SK-N-SH (cell line): Measurements from ENCODE around the gene FMN1. TPM values are rescaled to one million over a fixed set of nuclear protein-coding genes. Genes with fewer than 3 reads are reported as not detected.

Source experiments
- CTCF ChIA-PET: fragments of 300-600, 350-600 bp; formaldehyde crosslinking; extraction: SDS; loops from one replicate; lab custom pipeline; 2021; lab: Yijun Ruan, JAX
- POLR2A ChIA-PET: fragments of 350-600 bp; sonication (Branson Sonifier 250); formaldehyde crosslinking; extraction: SDS; loops from one replicate; lab custom pipeline; 2020; ENCODE audit warnings: antibody characterized with exemption, inconsistent platforms; lab: Yijun Ruan, JAX
- DNase-seq: peaks from one replicate; pipeline ENCODE4 v3.0.0; 2012
- H2AFZ ChIP-seq: fragments of 200-600 bp; sonication (generic); 2 replicates; pipeline ENCODE4 v1.8.1; 2016; ENCODE audit warnings: antibody characterized with exemption, mild to moderate bottlenecking, low read depth
- H3F3A ChIP-seq: fragments of 200-600 bp; sonication (generic); replicated peaks from 2 replicates; pipeline ENCODE3; 2016; ENCODE audit warnings: antibody characterized with exemption, mild to moderate bottlenecking; ENCODE audit not compliant: insufficient read depth
- H3K27ac ChIP-seq, 2 experiments: fragments of 200-500 bp in 1 of 2; fragments of 200-600 bp in 1 of 2; sonication (Bioruptor generic) in 1 of 2; sonication (generic), shearing (Covaris generic) in 1 of 2; 2 replicates each; pipeline versions ENCODE4 v1.5.1 to v1.6.1; 2014 to 2016; ENCODE audit warnings: low read depth in 2 of 2, inconsistent platforms in 1 of 2, low read length in 1 of 2, mild to moderate bottlenecking in 1 of 2, mixed read lengths in 1 of 2
- H3K27me3 ChIP-seq: fragments of 200-600 bp; sonication (generic), shearing (Covaris generic); 2 replicates; pipeline ENCODE4 v1.6.1; 2016; ENCODE audit warnings: mixed run types; ENCODE audit not compliant: insufficient read depth
- H3K36me3 ChIP-seq, 2 experiments: fragments of 200-500 bp in 1 of 2; fragments of 200-600 bp in 1 of 2; sonication (Bioruptor generic) in 1 of 2; sonication (generic) in 1 of 2; replicated peaks in 1 of 2; 2 replicates each; pipeline versions ENCODE3 to v1.5.1; 2014 to 2016; ENCODE audit warnings: low read length in 1 of 2, mild to moderate bottlenecking in 1 of 2; ENCODE audit not compliant: insufficient read depth in 2 of 2, control insufficient read depth in 1 of 2
- H3K4me1 ChIP-seq, 2 experiments: fragments of 200-500 bp in 1 of 2; fragments of 200-600 bp in 1 of 2; sonication (Bioruptor generic) in 1 of 2; sonication (generic), shearing (Covaris generic) in 1 of 2; 2 replicates each; pipeline versions ENCODE4 v1.5.1 to v1.6.1; 2014 to 2016; ENCODE audit warnings: low read depth in 1 of 2, low read length in 1 of 2, mixed run types in 1 of 2; ENCODE audit not compliant: insufficient read depth in 2 of 2, control insufficient read depth in 1 of 2
- H3K4me2 ChIP-seq: fragments of 200-600 bp; sonication (generic), shearing (Covaris generic); 2 replicates; pipeline ENCODE4 v1.6.1; 2017; ENCODE audit warnings: mixed run types
- H3K4me3 ChIP-seq, 2 experiments: fragments of 200-500 bp in 1 of 2; fragments of 200-600 bp in 1 of 2; sonication (Bioruptor generic) in 1 of 2; sonication (generic), shearing (Covaris generic) in 1 of 2; 2 replicates each; pipeline versions ENCODE4 v1.5.1 to v1.8.1; 2014 to 2016; ENCODE audit warnings: low read depth in 2 of 2, inconsistent platforms in 1 of 2, low read length in 1 of 2, mild to moderate bottlenecking in 1 of 2, mixed read lengths in 1 of 2, moderate library complexity in 1 of 2
- H3K79me2 ChIP-seq: fragments of 200-600 bp; sonication (generic); 2 replicates; pipeline ENCODE4 v1.8.1; 2017; ENCODE audit warnings: mild to moderate bottlenecking; ENCODE audit not compliant: insufficient read depth
- H3K9ac ChIP-seq: fragments of 200-600 bp; sonication (generic); 2 replicates; pipeline ENCODE4 v1.6.1; 2017; ENCODE audit warnings: mixed run types
- H3K9me2 ChIP-seq: fragments of 200-600 bp; sonication (generic); 2 replicates; pipeline ENCODE4 v1.6.1; 2017; ENCODE audit warnings: mixed run types
- H3K9me3 ChIP-seq: fragments of 200-600 bp; sonication (generic); 2 replicates; pipeline ENCODE4 v1.6.1; 2017; ENCODE audit warnings: mixed run types, mild to moderate bottlenecking, moderate library complexity
- H4K20me1 ChIP-seq: fragments of 200-600 bp; sonication (generic); 2 replicates; pipeline ENCODE4 v1.6.1; 2017; ENCODE audit warnings: mild to moderate bottlenecking, mixed run types; ENCODE audit not compliant: insufficient read depth
- EP300 ChIP-seq, 2 experiments: IDR thresholded peaks; 2 replicates each; pipeline versions ENCODE4 v1.4.0 to v1.6.1; 2012; ENCODE audit warnings: borderline replicate concordance in 1 of 2, low read depth in 1 of 2, low read length in 1 of 2
- FOSL2 ChIP-seq: IDR thresholded peaks from 2 replicates; pipeline ENCODE4 v1.4.0; 2012; ENCODE audit warnings: low read depth, mild to moderate bottlenecking, moderate library complexity, borderline replicate concordance
- FOXJ3 ChIP-seq: sonication (generic); formaldehyde crosslinking; IDR thresholded peaks from 2 replicates; pipeline ENCODE4 v1.5.1; 2020; ENCODE audit warnings: mild to moderate bottlenecking, missing genetic modification reagents
- GABPA ChIP-seq: IDR thresholded peaks from 2 replicates; pipeline ENCODE4 v1.4.0; 2012; ENCODE audit warnings: low read depth, mild to moderate bottlenecking
- IRF3 ChIP-seq: fragments of 150-350 bp; IDR thresholded peaks from 2 replicates; pipeline ENCODE4 v1.6.1; 2016; ENCODE audit warnings: mild to moderate bottlenecking, low read depth, low read length
- JUND ChIP-seq: IDR thresholded peaks from 2 replicates; pipeline ENCODE4 v1.4.0; 2012
- MEF2A ChIP-seq: IDR thresholded peaks from 2 replicates; pipeline ENCODE4 v1.4.0; 2012; ENCODE audit warnings: low read depth, borderline replicate concordance
- NFIC ChIP-seq: IDR thresholded peaks from 2 replicates; pipeline ENCODE4 v1.4.0; 2012; ENCODE audit warnings: borderline replicate concordance
- NRF1 ChIP-seq: IDR thresholded peaks from 2 replicates; pipeline ENCODE4 v1.6.1; 2012; ENCODE audit warnings: low read depth, mild to moderate bottlenecking, low read length
- RAD21 ChIP-seq: IDR thresholded peaks from 2 replicates; pipeline ENCODE4 v1.6.1; 2012; ENCODE audit warnings: mild to moderate bottlenecking, low read length
- REST ChIP-seq: IDR thresholded peaks from 2 replicates; pipeline ENCODE4 v1.6.1; 2012; ENCODE audit warnings: mild to moderate bottlenecking, low read depth, low read length, moderate library complexity
- RFX5 ChIP-seq: IDR thresholded peaks from 2 replicates; pipeline ENCODE4 v1.6.1; 2012; ENCODE audit warnings: mild to moderate bottlenecking, improper control_type of control experiment, low read length
- SIN3A ChIP-seq: IDR thresholded peaks from 2 replicates; pipeline ENCODE4 v1.6.1; 2012; ENCODE audit warnings: low read depth, mild to moderate bottlenecking, low read length, moderate library complexity, borderline replicate concordance
- TEAD4 ChIP-seq: IDR thresholded peaks from 2 replicates; pipeline ENCODE4 v1.4.0; 2012; ENCODE audit warnings: mild to moderate bottlenecking, borderline replicate concordance; ENCODE audit not compliant: insufficient read depth
- USF2 ChIP-seq: fragments of 150-350 bp; IDR thresholded peaks from 2 replicates; pipeline ENCODE4 v1.6.1; 2017; ENCODE audit warnings: antibody characterized with exemption, low read length, low read depth, borderline replicate concordance
- YY1 ChIP-seq: IDR thresholded peaks from 2 replicates; pipeline ENCODE4 v1.4.0; 2012; ENCODE audit warnings: low read depth, mild to moderate bottlenecking
- WGBS: methylation state at CpG from one replicate; pipeline ENCODE4 v1.1.6; 2017; ENCODE audit warnings: low lambda C conversion rate; 5-methylcytosine and 5-hydroxymethylcytosine counted together
- polyA plus RNA-seq, 3 experiments: library from polyadenylated mRNA; depleted of rRNA; stranded (reverse); fragments of >200 nt; gene quantifications; 2 replicates each; pipeline ENCODE4 v1.2.3, GENCODE V29; 2012

Gene FMN1
- polyA plus RNA-seq, 1 of the 3 experiments (the other 2 are of a cell fraction), result 9.1 TPM

- TF ChIP-seq REST (no peak), FOXJ3 (CRISPR knock-in tag) (no peak), EP300 (IDR thresholded peaks at IDR 0.05; ENCODE audit: borderline replicate concordance in 1 of 2, low read depth in 1 of 2, low read length in 1 of 2) (peak; percentile 20 to 91; a peak in 3 of 4 replicates), SIN3A (no peak), NFIC (peak; percentile 36; the same call in 1 of the 2 replicates)
Measured at GRCh38 chr15:32824777-32825176, 369.7 kb downstream of the FMN1 start (continued).

- Histone ChIP-seq H3K9me3 (no peaks in the 10 kb centered on the region), H3K4me3 (no peak overlapping the region)
- no peak for TF ChIP-seq USF2
- TF ChIP-seq MEF2A, result no peak
- TF ChIP-seq YY1, result no peak
- TF ChIP-seq JUND, result no peak
- no peak for TF ChIP-seq EP300 (IDR thresholded peaks at IDR 0.05; ENCODE audit: borderline replicate concordance in 1 of 2, low read depth in 1 of 2, low read length in 1 of 2)
- no peak for TF ChIP-seq FOSL2
- no peak for TF ChIP-seq GABPA
- no peak for TF ChIP-seq REST
- no peak for TF ChIP-seq IRF3
- no peak for TF ChIP-seq RAD21
- TF ChIP-seq TEAD4, result no peak
- TF ChIP-seq RFX5, result no peak
- TF ChIP-seq NRF1, result no peak
- TF ChIP-seq, all 33 proteins: peak for 0
- Histone ChIP-seq H4K20me1 (no peaks in the 10 kb centered on the region; the same call in 1 of the 2 replicates), H3K27me3 (no peaks in the 10 kb centered on the region), H3K4me1 (peaks cover 0 to 41% of the 10 kb centered on the region in 2 experiments; a peak in 3 of 4 replicates), H3K9ac (peak overlapping the region; percentile 72; the same call in 1 of the 2 replicates), H3K36me3 (peaks cover 5 to 26% of the 10 kb centered on the region in 2 experiments), H3K27ac (peak overlapping the region; percentile 73 to 93; a peak in 3 of 4 replicates), H3F3A (peaks cover 71% of the 10 kb centered on the region), H3K4me2 (no peak overlapping the region), H3K9me2 (no peaks in the 10 kb centered on the region), H2AFZ (no peak overlapping the region), H3K79me2 (peaks cover 51% of the 10 kb centered on the region; the same call in 1 of the 2 replicates)
- ChIA-PET POLR2A (no interaction called here), CTCF (interaction anchor here (1.0 kb wide), 1 partner anchor 161 kb away, joined by 3 read pairs; no protein-coding TSS in a partner anchor)
- no peak for DNase-seq
- 95% methylated on average over 4 of the region's 4 CpGs for WGBS
Measured at GRCh38 chr15:32823750-32824149, 370.8 kb downstream of the FMN1 start.
